GM12892 (cell line): Measurements from ENCODE around the gene GYG2.

Experiments
- POLR2A ChIP-seq: IDR thresholded peaks from 2 replicates; pipeline ENCODE4 v1.6.1; 2011; ENCODE audit warnings: low read depth, low read length, control low read depth
- POLR2AphosphoS5 ChIP-seq: IDR thresholded peaks from 2 replicates; pipeline ENCODE4 v1.6.1; 2011; ENCODE audit warnings: low read depth, low read length, control low read depth

DNA sequence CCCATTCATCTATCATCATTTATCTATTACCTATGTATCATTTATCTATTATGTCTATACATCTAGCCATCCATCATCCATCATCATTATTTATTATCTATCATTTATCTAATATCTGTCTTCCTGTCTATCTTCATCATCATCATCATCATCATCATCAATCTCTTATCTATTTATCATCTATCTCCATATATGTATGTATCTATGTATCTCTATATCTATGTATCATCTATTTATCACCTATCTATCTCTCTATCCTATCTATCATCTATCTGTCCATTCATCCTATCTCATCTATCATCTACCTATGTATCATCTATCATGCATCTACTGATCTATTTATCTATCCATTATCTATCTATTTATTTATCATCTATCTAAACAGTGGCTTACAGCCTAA, 3.8 kb upstream of the GYG2 start:
- TF ChIP-seq POLR2A (no peak), POLR2AphosphoS5 (no peak)
